Measurements from ENCODE around the gene RAB40B. TPM values are rescaled to one million over a fixed set of nuclear protein-coding genes. Genes with fewer than 3 reads are reported as not detected.

RAB40B gene
- total RNA-seq, 2 experiments from 2014 or later, result 21.4 to 22.1 TPM

DNA sequence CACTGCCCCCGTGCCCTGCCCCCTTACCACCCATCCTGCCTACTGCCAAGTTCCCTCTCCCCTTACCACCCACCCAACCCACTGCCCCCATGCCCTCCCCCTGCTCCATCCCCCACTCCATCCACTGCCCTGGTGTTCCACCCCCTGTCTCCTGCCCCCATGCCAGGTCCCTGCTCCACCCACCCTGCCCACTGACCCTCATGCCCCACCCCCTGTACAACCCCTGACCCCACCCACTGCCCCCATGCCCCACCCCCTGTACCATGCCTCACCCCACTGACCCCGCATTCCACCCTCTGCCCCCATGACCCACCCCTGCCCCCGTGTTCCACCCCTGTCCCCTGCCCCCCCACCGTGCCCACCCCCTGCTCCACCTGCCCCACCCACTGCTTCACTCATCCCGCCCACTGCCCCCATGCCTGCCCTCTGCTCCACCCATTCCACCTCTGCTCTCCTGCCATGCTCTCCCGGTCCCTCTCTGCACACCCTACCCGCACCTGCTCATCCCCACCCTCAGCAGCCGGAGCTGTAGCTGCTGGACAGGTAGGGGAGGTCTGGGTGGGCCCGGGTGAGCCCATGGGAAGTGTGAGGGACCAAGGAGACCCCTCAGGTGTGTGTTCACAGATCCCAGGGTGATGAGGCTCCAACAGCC is 10.7 kb upstream of the RAB40B start:
- intact Hi-C loops (cut with micrococcal nuclease; ENCODE audit: unreplicated experiment), result no loop called here
- no peaks in the 10 kb centered on the region for H3K9me2 ChIP-seq (ENCODE audit: insufficient read depth, low read length)
- no peaks in the 10 kb centered on the region for H4K20me1 ChIP-seq (ENCODE audit: insufficient read depth, low read length)
- no peaks in the 10 kb centered on the region for H3K36me3 ChIP-seq (ENCODE audit: insufficient read depth, low read length)
- H3K4me3 ChIP-seq (ENCODE audit: low read depth, low read length, poor library complexity, severe bottlenecking), result peak overlapping the region; percentile 10
- H3K4me2 ChIP-seq (ENCODE audit: low read length), result peak overlapping the region; percentile 39; the same call in 1 of the 2 replicates
- POLR2A ChIA-PET, result interaction anchor here (0.9 kb wide), 1 partner anchor 12 kb away, joined by 4 read pairs; no protein-coding TSS in a partner anchor
- H3K9me3 ChIP-seq (ENCODE audit: low read length), result no peaks in the 10 kb centered on the region
- H3K79me2 ChIP-seq (ENCODE audit: insufficient read depth, low read depth, low read length), result no peaks in the 10 kb centered on the region
- peaks cover 33% of the 10 kb centered on the region for H3K4me1 ChIP-seq (ENCODE audit: insufficient read depth, low read length, poor library complexity, severe bottlenecking)
- DNase-seq (ENCODE audit: low spot score), result peak; percentile 61
- no TSS peak for BruUV-seq (replicated peaks)
- CTCF ChIA-PET (ENCODE audit: unreplicated experiment), result no interaction called here
- H3K27ac ChIP-seq (ENCODE audit: low read depth, low read length, poor library complexity, severe bottlenecking), result peak overlapping the region; percentile 86
- TF ChIP-seq, protein P1, sequence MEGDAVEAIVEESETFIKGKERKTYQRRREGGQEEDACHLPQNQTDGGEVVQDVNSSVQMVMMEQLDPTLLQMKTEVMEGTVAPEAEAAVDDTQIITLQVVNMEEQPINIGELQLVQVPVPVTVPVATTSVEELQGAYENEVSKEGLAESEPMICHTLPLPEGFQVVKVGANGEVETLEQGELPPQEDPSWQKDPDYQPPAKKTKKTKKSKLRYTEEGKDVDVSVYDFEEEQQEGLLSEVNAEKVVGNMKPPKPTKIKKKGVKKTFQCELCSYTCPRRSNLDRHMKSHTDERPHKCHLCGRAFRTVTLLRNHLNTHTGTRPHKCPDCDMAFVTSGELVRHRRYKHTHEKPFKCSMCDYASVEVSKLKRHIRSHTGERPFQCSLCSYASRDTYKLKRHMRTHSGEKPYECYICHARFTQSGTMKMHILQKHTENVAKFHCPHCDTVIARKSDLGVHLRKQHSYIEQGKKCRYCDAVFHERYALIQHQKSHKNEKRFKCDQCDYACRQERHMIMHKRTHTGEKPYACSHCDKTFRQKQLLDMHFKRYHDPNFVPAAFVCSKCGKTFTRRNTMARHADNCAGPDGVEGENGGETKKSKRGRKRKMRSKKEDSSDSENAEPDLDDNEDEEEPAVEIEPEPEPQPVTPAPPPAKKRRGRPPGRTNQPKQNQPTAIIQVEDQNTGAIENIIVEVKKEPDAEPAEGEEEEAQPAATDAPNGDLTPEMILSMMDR (conservative IDR thresholded peaks at IDR 0.05; ENCODE audit: low read length), result no peak
- no peak for TF ChIP-seq EZH2phosphoT487 (IDR thresholded peaks at IDR 0.05; ENCODE audit: borderline replicate concordance, low read depth, low read length)
- H2AFZ ChIP-seq (ENCODE audit: low read length), result no peak overlapping the region

DNA sequence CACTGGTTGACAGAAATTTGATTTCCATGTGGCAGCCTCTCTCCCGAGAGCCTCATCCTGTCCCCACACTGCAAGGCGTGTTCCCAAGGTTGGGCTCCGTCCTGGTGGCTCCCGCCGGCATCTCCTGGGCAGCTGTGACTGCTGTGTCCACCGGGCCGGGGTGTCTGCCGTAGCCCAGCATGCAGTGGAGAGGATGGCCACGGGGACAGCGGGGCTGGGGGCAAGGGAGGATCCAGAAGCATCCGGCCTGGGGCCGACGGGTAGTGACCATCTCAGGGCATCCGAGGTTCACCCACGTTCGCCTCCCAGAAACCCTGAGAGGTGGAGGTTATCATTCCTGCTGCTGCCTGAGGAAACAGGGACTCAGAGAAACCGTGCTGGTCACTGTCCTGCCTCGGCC is 7.3 kb upstream of the RAB40B start:
- H3K4me1 ChIP-seq (ENCODE audit: insufficient read depth, low read length, poor library complexity, severe bottlenecking), result peaks cover 30% of the 10 kb centered on the region
- H2AFZ ChIP-seq (ENCODE audit: low read length), result no peak overlapping the region
- ChIA-PET CTCF (ENCODE audit: unreplicated experiment) (no interaction called here), POLR2A (no interaction called here)
- DNase-seq (ENCODE audit: low spot score), result no peak
- no peaks in the 10 kb centered on the region for H4K20me1 ChIP-seq (ENCODE audit: insufficient read depth, low read length)
- H3K4me3 ChIP-seq (ENCODE audit: low read depth, low read length, poor library complexity, severe bottlenecking), result no peak overlapping the region
- H3K9me2 ChIP-seq (ENCODE audit: insufficient read depth, low read length), result no peaks in the 10 kb centered on the region
- intact Hi-C loops (cut with micrococcal nuclease; ENCODE audit: unreplicated experiment), result no loop called here
- H3K9me3 ChIP-seq (ENCODE audit: low read length), result no peaks in the 10 kb centered on the region
- TF ChIP-seq, protein P1 (conservative IDR thresholded peaks at IDR 0.05; ENCODE audit: low read length), result no peak
- no peak for TF ChIP-seq EZH2phosphoT487 (IDR thresholded peaks at IDR 0.05; ENCODE audit: borderline replicate concordance, low read depth, low read length)
- H3K27ac ChIP-seq (ENCODE audit: low read depth, low read length, poor library complexity, severe bottlenecking), result no peak overlapping the region
- BruUV-seq (replicated peaks), result no TSS peak
- no peak overlapping the region for H3K4me2 ChIP-seq (ENCODE audit: low read length)
- H3K79me2 ChIP-seq (ENCODE audit: insufficient read depth, low read depth, low read length), result no peaks in the 10 kb centered on the region
- H3K36me3 ChIP-seq (ENCODE audit: insufficient read depth, low read length), result no peaks in the 10 kb centered on the region

DNA sequence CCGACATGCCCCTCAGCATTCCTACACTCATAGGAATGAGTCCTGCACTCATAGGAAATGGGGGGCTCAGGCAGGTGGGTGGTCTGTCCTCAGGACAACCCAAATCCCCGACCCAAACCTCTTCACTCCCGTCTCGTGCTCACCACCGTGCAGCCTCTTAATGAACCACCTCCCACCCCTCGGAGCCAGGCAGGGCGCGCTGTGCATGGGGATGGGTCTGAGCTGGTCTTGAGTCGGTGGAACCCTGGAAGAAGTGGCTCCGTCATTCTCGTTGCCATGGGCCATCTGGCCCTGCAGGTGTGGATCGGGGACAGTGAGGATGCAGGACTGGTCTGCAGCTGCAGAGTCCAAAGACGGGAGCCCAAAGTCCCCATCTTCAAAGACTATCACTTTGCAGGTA is 6.4 kb upstream of the RAB40B start:
- ChIA-PET POLR2A (no interaction called here), CTCF (ENCODE audit: unreplicated experiment) (no interaction called here)
- H3K36me3 ChIP-seq (ENCODE audit: insufficient read depth, low read length), result no peaks in the 10 kb centered on the region
- no peak overlapping the region for H3K27ac ChIP-seq (ENCODE audit: low read depth, low read length, poor library complexity, severe bottlenecking)
- no peaks in the 10 kb centered on the region for H3K79me2 ChIP-seq (ENCODE audit: insufficient read depth, low read depth, low read length)
- no peak overlapping the region for H3K4me2 ChIP-seq (ENCODE audit: low read length)
- no peak overlapping the region for H2AFZ ChIP-seq (ENCODE audit: low read length)
- no peaks in the 10 kb centered on the region for H3K9me3 ChIP-seq (ENCODE audit: low read length)
- no peak for DNase-seq (ENCODE audit: low spot score)
- H3K9me2 ChIP-seq (ENCODE audit: insufficient read depth, low read length), result no peaks in the 10 kb centered on the region
- intact Hi-C loops (cut with micrococcal nuclease; ENCODE audit: unreplicated experiment), result no loop called here
- peaks cover 22% of the 10 kb centered on the region for H3K4me1 ChIP-seq (ENCODE audit: insufficient read depth, low read length, poor library complexity, severe bottlenecking)
- TF ChIP-seq, protein P1 (conservative IDR thresholded peaks at IDR 0.05; ENCODE audit: low read length), result no peak
- no peak for TF ChIP-seq EZH2phosphoT487 (IDR thresholded peaks at IDR 0.05; ENCODE audit: borderline replicate concordance, low read depth, low read length)
- H4K20me1 ChIP-seq (ENCODE audit: insufficient read depth, low read length), result no peaks in the 10 kb centered on the region
- BruUV-seq (replicated peaks), result no TSS peak
- H3K4me3 ChIP-seq (ENCODE audit: low read depth, low read length, poor library complexity, severe bottlenecking), result no peak overlapping the region

Measured in OCI-LY7 (cell line).